Type B pancreatic cell (in vitro differentiated cells): Measurements from ENCODE around the gene TRAF3. TPM values are rescaled to one million over a fixed set of nuclear protein-coding genes. Genes with fewer than 3 reads are reported as not detected.

Experiments used
- DNase-seq: peaks from one replicate; pipeline ENCODE4 v3.0.0; 2021; ENCODE audit warnings: mixed read lengths; ENCODE audit not compliant: unreplicated experiment; ENCODE audit errors: extremely low spot score
- H3K27ac Mint-ChIP-seq: 2 replicates; pipeline ENCODE4 v1.8.0; 2021; ENCODE audit warnings: mild to moderate bottlenecking, mixed read lengths
- H3K27me3 Mint-ChIP-seq: 2 replicates; pipeline ENCODE4 v1.8.0; 2021; ENCODE audit warnings: mixed read lengths
- H3K36me3 Mint-ChIP-seq: 2 replicates; pipeline ENCODE4 v1.8.0; 2021; ENCODE audit warnings: mixed read lengths
- H3K4me1 Mint-ChIP-seq: one replicate; pipeline ENCODE4 v1.8.0; 2021; ENCODE audit warnings: mixed read lengths; ENCODE audit not compliant: unreplicated experiment
- H3K4me3 Mint-ChIP-seq: 2 replicates; pipeline ENCODE4 v1.8.0; 2021; ENCODE audit warnings: mild to moderate bottlenecking, mixed read lengths
- H3K9me3 Mint-ChIP-seq: 2 replicates; pipeline ENCODE4 v1.8.0; 2021; ENCODE audit warnings: mixed read lengths
- CTCF ChIP-seq: fragments of 200-600 bp; sonication (generic); conservative IDR thresholded peaks from 2 replicates; pipeline ENCODE4 v1.5.0; 2021; ENCODE audit warnings: antibody characterized with exemption, mild to moderate bottlenecking
- total RNA-seq: library from RNA; stranded (reverse); gene quantifications from 2 replicates; pipeline ENCODE4 v1.2.1, GENCODE V29; 2021; ENCODE audit warnings: low replicate concordance

The TRAF3 gene
- total RNA-seq, 1 donor from 2014 or later, result 24.0 TPM

- no peak for DNase-seq
- Mint-ChIP-seq H3K36me3 (peaks cover 7% of the 10 kb centered on the region), H3K27me3 (no peaks in the 10 kb centered on the region), H3K4me3 (no peak overlapping the region), H3K27ac (no peak overlapping the region), H3K4me1 (no peaks in the 10 kb centered on the region), H3K9me3 (no peaks in the 10 kb centered on the region)
- TF ChIP-seq CTCF, result no peak
These were observed 173.8 kb downstream of the TRAF3 start for GRCh38 chr14:102951034-102951433.

- TF ChIP-seq CTCF, result no peak
- no peak overlapping the region for H3K27ac Mint-ChIP-seq
- no peaks in the 10 kb centered on the region for H3K4me1 Mint-ChIP-seq
- H3K9me3 Mint-ChIP-seq, result no peaks in the 10 kb centered on the region
- H3K27me3 Mint-ChIP-seq, result no peaks in the 10 kb centered on the region
- no peak for DNase-seq
- peaks cover 7% of the 10 kb centered on the region for H3K36me3 Mint-ChIP-seq
- H3K4me3 Mint-ChIP-seq, result no peak overlapping the region
These were observed 174.6 kb downstream of the TRAF3 start for GRCh38 chr14:102951799-102952198.

GRCh38 chr14:102952276-102952675 is 175.0 kb downstream of the TRAF3 start:
- no peak for DNase-seq
- H3K36me3 Mint-ChIP-seq, result peaks cover 9% of the 10 kb centered on the region
- H3K27me3 Mint-ChIP-seq, result no peaks in the 10 kb centered on the region
- H3K4me3 Mint-ChIP-seq, result no peak overlapping the region
- H3K4me1 Mint-ChIP-seq, result no peaks in the 10 kb centered on the region
- H3K9me3 Mint-ChIP-seq, result no peaks in the 10 kb centered on the region
- no peak for TF ChIP-seq CTCF
- H3K27ac Mint-ChIP-seq, result no peak overlapping the region

- Mint-ChIP-seq H3K27ac (no peak overlapping the region), H3K36me3 (peaks cover 13% of the 10 kb centered on the region), H3K9me3 (no peaks in the 10 kb centered on the region)
These were observed 175.9 kb downstream of the TRAF3 start for GRCh38 chr14:102953100-102953499.

GRCh38 chr14:102954081-102954789 is 177.0 kb downstream of the TRAF3 start:
- Mint-ChIP-seq H3K27ac (no peak overlapping the region), H3K9me3 (no peaks in the 10 kb centered on the region), H3K36me3 (peaks cover 17% of the 10 kb centered on the region), H3K4me3 (no peak overlapping the region), H3K27me3 (no peaks in the 10 kb centered on the region), H3K4me1 (no peaks in the 10 kb centered on the region)
- no peak for DNase-seq
- TF ChIP-seq CTCF, result no peak

More at GRCh38 chr14:102953100-102953499, 175.9 kb downstream of the TRAF3 start:
- H3K27me3 Mint-ChIP-seq, result no peaks in the 10 kb centered on the region
- H3K4me3 Mint-ChIP-seq, result no peak overlapping the region
- no peak for TF ChIP-seq CTCF
- no peaks in the 10 kb centered on the region for H3K4me1 Mint-ChIP-seq
- no peak for DNase-seq
